Measurements from ENCODE around the gene TMEM134.

GRCh38 chr11:67504950-67505581 lies 36.0 kb upstream of the TMEM134 start, which contains the start of gene PITPNM1:
- no peak for TF ChIP-seq CTCF (IDR thresholded peaks at IDR 0.05 in 4 of 5, conservative IDR thresholded peaks at IDR 0.05 in 1 of 5)
- peak; percentile 49 to 59 for TF ChIP-seq POLR2A (IDR thresholded peaks at IDR 0.05)
